Breast epithelium (tissue), 4 donors: ENCODE data around the gene DCTPP1. TPM values are rescaled to one million over a fixed set of nuclear protein-coding genes. Genes with fewer than 3 reads are reported as not detected.

Experiments
- DNase-seq, 2 donors: peaks; one replicate each; pipeline ENCODE4 v3.0.0-alpha.2; 2019; ENCODE audit warnings: low spot score in 2 of 2
- H3K27ac ChIP-seq, 2 donors: fragments of 200-600 bp; sonication (generic) in 1 of 2; one replicate each; pipeline ENCODE4 v1.5.1; 2016 to 2019; ENCODE audit warnings: mild to moderate bottlenecking in 1 of 2
- H3K27me3 ChIP-seq, 2 donors: fragments of 200-600 bp; sonication (generic) in 1 of 2; one replicate each; pipeline versions ENCODE4 v1.5.1 to v1.6.0; 2017 to 2019; ENCODE audit warnings: control low read depth in 1 of 2, mild to moderate bottlenecking in 1 of 2
- H3K36me3 ChIP-seq: fragments of 200-600 bp; one replicate; pipeline ENCODE4 v1.5.1; 2019
- H3K4me1 ChIP-seq, 2 donors: fragments of 200-600 bp; sonication (generic); one replicate each; pipeline ENCODE4 v1.5.1; 2016 to 2019; ENCODE audit warnings: control low read depth in 1 of 2
- H3K4me3 ChIP-seq, 3 donors: fragments of 200-600 bp; sonication (generic); 1 replicate in 2 of 3; 2 replicates in 1 of 3; pipeline ENCODE4 v1.5.1; 2016 to 2019; ENCODE audit warnings: mild to moderate bottlenecking in 3 of 3, moderate library complexity in 2 of 3
- H3K9me3 ChIP-seq, 2 donors: fragments of 200-600 bp; sonication (generic) in 1 of 2; one replicate each; pipeline ENCODE4 v1.5.1; 2016 to 2019; ENCODE audit warnings: control low read depth in 1 of 2
- CTCF ChIP-seq, 3 donors: fragments of 450-650 bp; IDR thresholded peaks; one replicate each; pipeline ENCODE4 v1.5.1; 2016 to 2017; ENCODE audit warnings: antibody characterized with exemption in 3 of 3, mild to moderate bottlenecking in 3 of 3, moderate library complexity in 3 of 3
- POLR2A ChIP-seq: fragments of 450-650 bp; IDR thresholded peaks from one replicate; pipeline ENCODE4 v1.6.1; 2016; ENCODE audit warnings: antibody characterized with exemption, mild to moderate bottlenecking, moderate library complexity
- POLR2AphosphoS5 ChIP-seq, 3 donors: sonication (generic); formaldehyde crosslinking; IDR thresholded peaks; one replicate each; pipeline ENCODE4 v1.6.1; 2017; ENCODE audit warnings: antibody characterized with exemption in 3 of 3
- intact Hi-C: fragments of 100-400 bp; cut with DNase I; formaldehyde crosslinking; loops from one replicate; pipeline ENCODE4 v1.15.1; 2023; ENCODE audit warnings: low total_unique reads
- total RNA-seq, 3 donors: library from RNA; depleted of rRNA; stranded (reverse); fragments of >200 nt; gene quantifications; one replicate each; pipeline ENCODE4 v1.1.0, GENCODE V29; 2016

Gene DCTPP1
- total RNA-seq, 3 donors from 2014 or later = 11.2 to 25.6 (median 20.1) TPM

GRCh38 chr16:30446203-30446595 lies 16.4 kb upstream of the DCTPP1 start:
- Histone ChIP-seq H3K36me3 (no peaks in the 10 kb centered on the region), H3K9me3 (no peaks in the 10 kb centered on the region), H3K4me3 (peak overlapping the region; percentile 60 to 93 (median 91)), H3K27ac (peak overlapping the region; percentile 90 to 97), H3K27me3 (no peaks in the 10 kb centered on the region), H3K4me1 (peaks cover 3 to 12% of the 10 kb centered on the region in 2 donors)
- no peak for TF ChIP-seq POLR2AphosphoS5 (IDR thresholded peaks at IDR 0.05)
- TF ChIP-seq CTCF (IDR thresholded peaks at IDR 0.05) = no peak
- no peak for TF ChIP-seq POLR2A
- intact Hi-C loops = no loop called here
- DNase-seq = no peak

GRCh38 chr16:30445408-30446202 lies 15.8 kb upstream of the DCTPP1 start, which contains the start of gene SEPHS2:
SEPHS2 (minus strand) TSS chr16:30445874; CDS start chr16:30445727, 147 bp downstream.
- peak in 1 of 3 donors; percentile 35 for TF ChIP-seq CTCF (IDR thresholded peaks at IDR 0.05)
- TF ChIP-seq POLR2A = peak; percentile 78
- peak; percentile 80 to 90 (median 85) for TF ChIP-seq POLR2AphosphoS5 (IDR thresholded peaks at IDR 0.05)
- Histone ChIP-seq H3K4me1 (peaks cover 3 to 12% of the 10 kb centered on the region in 2 donors), H3K9me3 (no peaks in the 10 kb centered on the region), H3K27me3 (no peaks in the 10 kb centered on the region), H3K4me3 (peak within 1 kb of the TSS; percentile 60 to 93 (median 91)), H3K27ac (peak within 1 kb of the TSS; percentile 90 to 97), H3K36me3 (no peaks in the 10 kb centered on the region)
- peak; percentile 95 to 97 for DNase-seq
- intact Hi-C loops = no loop called here

- DNase-seq = no peak
- peak overlapping the region; percentile 60 to 93 (median 91) for H3K4me3 ChIP-seq
- H3K27ac ChIP-seq = peak overlapping the region; percentile 90 to 97
- peaks cover 3 to 12% of the 10 kb centered on the region in 2 donors for H3K4me1 ChIP-seq
- H3K9me3 ChIP-seq = no peaks in the 10 kb centered on the region
- no peaks in the 10 kb centered on the region for H3K36me3 ChIP-seq
- no peak for TF ChIP-seq POLR2A
- no peak for TF ChIP-seq POLR2AphosphoS5 (IDR thresholded peaks at IDR 0.05)
- no peak for TF ChIP-seq CTCF (IDR thresholded peaks at IDR 0.05)
- intact Hi-C loops = no loop called here
- no peaks in the 10 kb centered on the region for H3K27me3 ChIP-seq
Measured at GRCh38 chr16:30445149-30445407, 15.2 kb upstream of the DCTPP1 start.

- Histone ChIP-seq H3K9me3 (no peaks in the 10 kb centered on the region), H3K4me3 (peak overlapping the region; percentile 60 to 93 (median 91)), H3K36me3 (no peaks in the 10 kb centered on the region), H3K27ac (peak overlapping the region; percentile 90 to 97), H3K4me1 (peaks cover 3 to 12% of the 10 kb centered on the region in 2 donors), H3K27me3 (no peaks in the 10 kb centered on the region)
- no peak for TF ChIP-seq POLR2A
- no peak for TF ChIP-seq CTCF (IDR thresholded peaks at IDR 0.05)
- TF ChIP-seq POLR2AphosphoS5 (IDR thresholded peaks at IDR 0.05) = no peak
- intact Hi-C loops = no loop called here
- DNase-seq = no peak
Measured at GRCh38 chr16:30444231-30445148, 14.7 kb upstream of the DCTPP1 start.

GRCh38 chr16:30443631-30444030 lies 13.8 kb upstream of the DCTPP1 start:
- TF ChIP-seq POLR2A (no peak), CTCF (IDR thresholded peaks at IDR 0.05) (no peak), POLR2AphosphoS5 (IDR thresholded peaks at IDR 0.05) (no peak)
- no peaks in the 10 kb centered on the region for H3K9me3 ChIP-seq
- intact Hi-C loops = no loop called here
- peaks cover 3 to 12% of the 10 kb centered on the region in 2 donors for H3K4me1 ChIP-seq
- H3K27me3 ChIP-seq = no peaks in the 10 kb centered on the region
- no peak overlapping the region for H3K4me3 ChIP-seq
- H3K36me3 ChIP-seq = no peaks in the 10 kb centered on the region
- H3K27ac ChIP-seq = no peak overlapping the region
- no peak for DNase-seq
